GM18511 (cell line): ENCODE data around the gene FAM117B.
"Not testable (repeated sequence)": the region's sequence is repeated elsewhere in the genome, so short reads cannot be mapped to it uniquely, and the experiment has no call there.

ENCODE experiments used
- ATAC-seq: cut with Tn5 transposase; IDR thresholded peaks from one replicate; pipeline ENCODE4 v1.9.1; 2021; ENCODE audit warnings: mild to moderate bottlenecking, moderate library complexity; ENCODE audit not compliant: unreplicated experiment

Gene FAM117B

DNA sequence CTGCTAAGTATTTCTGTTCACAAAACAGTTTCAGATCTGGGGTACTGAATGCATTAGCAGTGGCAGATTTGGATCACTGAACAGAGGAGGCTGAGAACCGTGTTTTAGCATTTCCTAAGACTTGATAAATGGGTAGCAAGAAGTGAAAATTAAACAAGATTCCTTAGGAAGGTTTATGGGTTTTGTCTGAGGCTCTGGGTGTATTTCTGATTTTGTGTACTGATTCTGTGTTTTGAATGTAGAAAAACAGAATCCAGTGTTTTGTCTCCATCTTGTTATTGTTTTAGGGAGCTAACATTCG lies 1.4 kb downstream of the FAM117B start:
- ATAC-seq, result no peak

DNA sequence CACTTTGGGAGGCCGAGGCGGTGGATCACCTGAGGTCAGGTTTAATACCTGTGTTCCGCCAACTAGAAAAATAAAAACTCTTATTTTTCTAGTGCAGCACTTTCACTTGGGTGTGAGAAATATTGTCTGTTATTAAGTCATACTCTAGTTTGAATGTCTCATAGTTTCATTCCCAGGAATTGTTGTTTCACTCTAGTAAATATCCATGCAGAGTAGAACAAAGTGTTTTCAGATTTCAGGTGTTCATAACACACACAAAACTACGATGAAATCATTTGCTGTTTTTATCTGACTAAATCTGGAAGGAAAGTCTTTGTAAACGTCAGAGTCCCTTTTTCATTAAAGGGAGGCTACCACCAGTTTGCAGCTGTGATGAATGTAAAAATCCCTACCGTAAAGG lies 4.0 kb downstream of the FAM117B start:
- ATAC-seq, result no peak

DNA sequence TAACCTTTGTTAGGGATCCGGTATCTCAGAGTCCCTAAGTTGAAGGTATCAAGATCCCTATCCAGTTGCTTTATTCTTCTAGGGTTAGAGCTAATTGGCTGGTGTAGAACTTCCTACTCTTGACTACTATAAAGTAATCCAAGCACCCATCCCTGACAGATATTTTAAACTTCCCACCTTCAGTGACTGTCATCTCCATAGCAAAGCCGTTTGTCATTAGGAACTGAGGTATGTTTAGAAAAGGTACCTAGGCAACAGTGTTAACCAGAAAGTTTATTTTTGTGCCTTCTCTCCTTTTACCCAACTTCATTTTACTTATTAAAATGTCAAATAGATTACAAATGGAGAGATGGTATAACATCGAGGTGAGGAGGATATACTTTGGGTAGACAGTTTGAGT lies 4.5 kb downstream of the FAM117B start:
- no peak for ATAC-seq

DNA sequence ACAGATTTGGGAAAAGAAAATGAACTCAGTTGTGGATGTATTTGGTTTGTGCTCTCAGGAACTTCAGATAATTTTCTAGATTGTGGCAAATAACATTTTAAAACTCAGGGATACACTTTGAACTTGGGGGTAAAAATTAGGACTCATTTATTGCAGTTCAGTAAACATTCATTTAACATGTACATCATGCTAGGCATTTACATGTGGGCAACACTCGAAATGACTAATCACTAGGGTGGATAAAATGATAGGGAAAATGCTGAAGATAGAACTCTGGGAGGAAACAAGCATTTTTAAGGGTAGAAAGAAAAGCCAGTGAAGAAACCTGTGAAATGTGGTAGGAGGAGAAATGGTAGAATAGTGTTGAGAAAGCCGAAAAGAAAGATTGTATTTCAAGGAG lies 7.8 kb downstream of the FAM117B start:
- ATAC-seq, result no peak

DNA sequence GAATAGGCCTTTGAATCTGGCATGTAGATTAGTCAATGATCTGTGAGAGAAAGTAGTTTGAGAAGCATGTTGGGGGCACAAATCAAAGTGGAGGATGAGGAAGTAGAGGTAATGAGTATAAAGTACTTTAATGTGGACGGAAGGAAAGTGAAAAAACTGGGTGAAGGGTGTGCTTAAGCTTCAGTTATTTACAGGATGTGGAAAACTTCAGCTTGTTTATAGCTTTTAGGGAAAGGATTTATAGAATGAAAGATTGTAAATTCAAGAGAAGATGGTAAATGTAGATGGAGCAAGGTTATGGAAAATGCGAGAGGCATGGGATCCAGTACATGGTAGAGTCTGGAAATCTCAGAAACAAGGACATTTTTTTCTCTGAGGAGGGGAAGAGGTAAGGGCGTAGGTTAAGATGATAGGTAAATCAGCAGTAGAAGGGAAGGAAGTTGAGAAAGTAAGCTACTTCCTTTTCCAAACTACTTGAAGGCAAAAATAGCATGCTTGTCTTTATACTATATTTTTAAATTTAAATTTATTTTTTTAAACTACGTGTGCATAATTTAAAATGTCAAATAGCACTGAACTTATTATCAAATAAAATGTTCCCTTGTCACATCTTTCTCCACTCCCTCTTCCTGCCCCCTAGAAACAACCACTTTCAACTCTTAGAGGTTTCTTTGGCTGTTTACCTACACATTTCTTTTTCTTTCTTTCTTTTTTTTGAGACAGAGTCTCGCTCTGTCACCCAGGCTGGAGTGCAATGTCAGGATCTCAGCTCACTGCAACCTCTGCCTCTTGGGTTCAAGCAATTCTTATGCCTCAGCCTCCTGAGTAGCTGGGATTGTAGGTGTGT lies 8.5 kb downstream of the FAM117B start:
- ATAC-seq, result no peak

DNA sequence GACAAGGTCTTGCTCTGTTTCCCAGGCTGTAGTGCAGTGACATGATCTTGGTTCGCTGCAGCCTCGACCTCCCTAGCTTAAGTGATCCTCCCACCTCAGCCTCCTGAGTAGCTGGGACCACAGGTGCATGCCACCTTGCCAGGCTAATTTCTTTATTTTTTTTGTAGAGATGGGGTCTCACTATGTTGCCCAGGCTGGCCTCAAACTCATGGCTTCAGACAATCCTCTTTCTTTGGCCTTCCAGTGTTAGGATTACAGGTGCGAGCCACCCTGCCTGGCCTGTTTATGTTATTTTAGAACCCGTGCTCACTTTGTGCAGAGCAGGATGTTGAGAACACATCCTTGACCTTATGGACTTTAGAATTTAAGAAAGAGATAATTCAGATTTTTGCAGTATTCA lies 17.4 kb downstream of the FAM117B start:
- ATAC-seq, result no peak

DNA sequence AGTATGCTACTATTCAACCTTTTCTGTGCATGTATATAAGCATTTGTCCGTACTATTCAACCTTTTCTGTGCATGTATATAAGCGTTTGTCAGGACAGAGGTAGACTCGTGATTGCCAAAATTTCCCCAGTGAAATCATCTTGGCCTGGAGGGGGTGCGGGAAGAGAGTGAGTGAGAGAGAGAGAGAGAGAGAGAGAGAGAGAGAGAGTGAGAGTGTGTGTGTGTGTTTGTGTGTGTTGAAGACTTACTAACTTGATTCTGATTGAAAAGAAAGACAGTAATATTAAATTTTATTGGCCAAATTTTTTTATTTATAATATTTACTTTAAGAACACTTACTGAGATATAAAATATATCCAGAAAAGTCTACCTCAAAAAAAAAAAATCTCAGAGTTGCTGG lies 19.1 kb downstream of the FAM117B start:
- no peak for ATAC-seq

DNA sequence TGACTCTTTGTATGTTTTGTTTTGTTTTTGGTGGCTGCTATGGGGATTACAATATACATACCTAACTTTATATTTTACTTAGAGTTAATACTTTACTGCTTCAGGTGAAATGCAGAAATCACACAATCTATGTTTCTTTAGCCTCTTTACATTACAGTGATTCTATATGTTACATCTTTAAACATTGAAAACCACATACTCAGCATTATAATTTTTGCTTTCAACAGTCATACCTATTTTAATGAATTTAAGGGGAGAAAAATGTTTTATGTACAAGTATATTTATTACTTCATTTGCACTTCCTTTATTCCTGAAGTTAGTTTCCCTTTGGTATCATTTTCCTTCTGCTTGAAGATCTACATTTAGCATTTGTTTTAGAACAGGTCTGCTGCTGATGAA lies 23.1 kb downstream of the FAM117B start:
- ATAC-seq, result no peak

DNA sequence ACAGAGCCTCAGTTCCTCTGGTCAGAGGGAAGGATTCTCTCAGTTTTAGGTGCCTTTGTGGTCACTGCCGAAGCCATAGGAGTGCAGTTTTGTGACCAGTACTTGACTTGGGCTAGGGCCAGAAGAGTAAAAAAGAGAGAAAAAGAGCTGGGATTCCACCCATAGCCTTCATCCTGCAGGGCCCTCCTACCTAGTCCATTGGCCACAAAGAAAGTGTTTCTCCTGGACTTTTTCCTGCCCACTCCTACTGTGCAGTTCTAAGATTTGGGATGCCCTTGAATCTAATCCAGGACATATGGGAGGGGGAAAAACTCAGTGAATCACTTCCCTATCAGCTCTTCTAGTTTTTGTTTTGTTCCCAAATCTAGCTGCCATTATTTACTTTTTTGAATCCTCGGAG lies 26.0 kb downstream of the FAM117B start:
- ATAC-seq, result no peak

DNA sequence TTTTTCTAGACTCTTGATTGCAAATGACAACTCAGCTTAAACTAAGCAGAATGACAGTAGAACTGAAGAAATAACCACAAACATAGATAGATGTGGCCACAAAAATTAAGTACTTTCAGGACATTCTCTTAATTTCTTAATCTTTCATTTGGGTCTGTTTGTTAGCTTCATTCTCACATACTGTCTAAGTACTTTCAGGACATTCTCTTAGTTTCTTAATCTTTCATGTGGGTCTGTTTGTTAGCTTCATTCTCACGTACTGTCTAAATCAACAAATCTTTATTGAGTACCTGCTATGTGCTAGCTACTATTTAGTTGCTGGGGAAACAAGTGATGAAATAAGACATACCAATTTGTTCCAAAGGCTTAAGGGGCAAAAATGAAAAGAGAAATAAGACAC lies 35.1 kb downstream of the FAM117B start:
- no peak for ATAC-seq

DNA sequence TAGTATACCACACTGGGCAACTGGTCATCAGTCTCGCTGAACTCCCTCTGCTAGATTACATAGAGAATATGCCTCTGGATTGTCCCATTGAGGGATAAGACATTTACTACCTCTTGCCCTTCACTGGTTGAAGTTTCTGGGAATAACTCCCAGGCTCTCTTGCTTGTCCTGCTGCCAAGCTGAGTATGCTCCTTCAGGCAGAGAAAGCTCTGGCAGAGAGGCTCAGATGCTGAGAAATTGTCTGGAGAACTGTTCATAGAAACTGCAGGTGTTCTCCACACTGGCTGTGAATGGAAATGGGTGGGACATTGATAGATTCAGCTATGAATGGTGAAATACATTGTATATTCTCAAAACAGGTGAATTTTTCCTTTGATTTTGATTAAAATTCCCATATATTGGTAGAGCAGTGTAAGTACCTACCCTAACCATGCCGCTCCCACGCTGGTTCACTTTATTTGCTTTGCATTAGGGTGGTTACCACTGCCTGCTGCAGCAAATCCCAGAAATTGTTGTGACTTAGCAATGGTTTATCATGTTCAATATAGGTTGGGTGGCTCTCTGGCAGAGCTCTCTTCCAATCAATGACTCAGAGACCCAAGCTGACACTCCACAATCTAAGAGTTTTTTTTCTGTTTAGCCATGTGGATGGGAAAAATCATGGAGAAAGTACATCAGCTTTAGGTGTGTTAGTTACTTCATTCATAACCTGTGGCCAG lies 36.7 kb downstream of the FAM117B start:
- ATAC-seq, result no peak

DNA sequence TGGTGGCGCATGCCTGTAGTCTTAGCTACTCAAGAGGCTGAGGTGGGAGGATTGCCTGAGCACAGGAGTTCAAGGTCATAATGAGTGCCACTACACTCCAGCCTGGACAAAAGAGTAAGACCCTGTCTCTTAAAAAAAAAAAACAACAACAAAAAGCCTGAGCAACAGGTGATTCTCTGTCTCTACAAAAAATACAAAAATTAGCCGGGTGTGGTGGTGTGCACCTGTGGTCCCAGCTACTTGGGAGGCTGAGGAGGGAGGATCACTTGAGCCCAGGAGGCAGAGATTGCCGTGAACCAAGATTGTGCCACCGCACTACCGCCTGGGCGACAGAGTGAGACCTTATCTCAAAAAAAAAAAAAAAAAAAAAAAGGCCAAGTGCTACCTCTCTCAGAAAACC lies 40.3 kb downstream of the FAM117B start:
- not testable (repeated sequence) for ATAC-seq

DNA sequence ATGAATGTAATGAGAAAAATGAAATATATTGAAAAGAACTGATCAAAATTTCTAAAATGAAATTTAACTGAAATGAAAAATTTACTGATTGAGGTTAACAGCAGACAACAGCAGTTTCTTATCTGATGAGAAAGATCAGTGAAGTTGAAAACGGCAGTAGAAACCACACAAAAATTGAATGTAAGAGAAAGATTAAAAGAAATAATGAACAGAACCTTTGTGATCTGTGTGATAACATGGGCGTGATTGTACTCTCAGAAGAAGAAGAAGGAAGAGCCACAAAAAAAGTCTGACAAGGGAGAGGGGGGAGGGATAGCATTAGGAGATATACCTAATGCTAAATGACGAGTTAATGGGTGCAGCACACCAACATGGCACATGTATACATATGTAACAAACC lies 45.2 kb downstream of the FAM117B start:
- ATAC-seq, result no peak

DNA sequence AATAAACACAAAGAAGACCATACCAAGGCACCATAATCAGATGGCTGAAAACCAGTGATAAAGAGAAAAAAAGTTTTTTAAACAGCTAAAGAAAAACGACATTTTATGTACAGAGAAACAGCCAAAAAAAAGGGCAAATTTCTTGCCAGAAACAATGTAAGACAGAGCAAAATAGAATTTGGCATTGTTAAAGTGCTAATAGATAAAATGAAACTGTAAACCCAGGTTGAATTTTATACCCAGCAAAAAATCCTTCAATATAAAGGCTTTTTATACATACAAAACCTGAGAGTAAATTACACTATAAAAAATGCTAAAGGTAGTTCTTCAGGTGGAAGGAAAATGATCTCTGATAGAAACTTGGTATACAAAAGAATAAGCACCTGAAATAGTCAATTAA lies 45.7 kb downstream of the FAM117B start:
- no peak for ATAC-seq

DNA sequence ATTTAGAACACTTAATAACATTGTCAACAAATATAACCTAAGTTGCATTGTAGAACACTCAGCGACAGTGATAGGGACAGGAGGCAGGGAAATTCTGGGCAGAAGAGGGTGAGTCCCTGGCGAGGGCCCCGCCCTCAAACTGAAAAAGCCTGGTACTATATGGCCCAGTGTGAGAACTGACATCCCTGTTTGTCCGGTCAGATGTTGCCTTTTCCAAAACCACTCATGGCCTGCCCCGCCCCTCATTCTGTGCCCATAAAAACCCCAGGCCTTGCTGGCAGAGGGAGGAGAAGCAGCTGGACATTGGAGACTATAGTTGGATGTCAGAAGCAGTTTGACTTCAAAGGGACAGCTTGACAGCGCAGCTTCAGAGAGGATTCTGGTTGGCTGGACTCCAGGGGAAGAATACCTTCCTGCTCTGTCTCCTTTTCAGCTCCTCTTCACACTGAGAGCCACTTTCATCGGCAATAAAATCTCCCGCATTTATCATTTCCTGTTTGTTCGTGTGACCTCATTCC lies 47.0 kb downstream of the FAM117B start:
- ATAC-seq, result no peak

DNA sequence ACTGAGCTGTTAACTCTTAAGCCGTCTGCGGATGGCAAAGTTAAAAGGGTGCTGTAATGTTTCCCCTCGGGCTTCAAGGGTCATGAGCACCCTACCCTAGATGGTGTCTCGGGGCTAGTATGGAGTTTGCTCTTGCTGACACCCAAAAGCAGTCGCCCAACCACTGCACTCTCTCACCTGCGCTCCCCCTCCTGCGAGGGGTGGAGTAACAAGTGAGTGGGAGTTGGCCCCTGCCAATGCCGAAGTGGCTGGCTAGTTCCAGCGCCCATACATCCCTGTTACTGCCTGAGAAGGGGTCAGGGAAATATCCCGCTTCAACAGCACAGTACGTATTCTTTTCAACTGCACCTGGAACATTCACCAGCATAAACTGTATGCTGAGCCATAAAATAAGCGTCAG lies 47.5 kb downstream of the FAM117B start:
- ATAC-seq, result no peak

DNA sequence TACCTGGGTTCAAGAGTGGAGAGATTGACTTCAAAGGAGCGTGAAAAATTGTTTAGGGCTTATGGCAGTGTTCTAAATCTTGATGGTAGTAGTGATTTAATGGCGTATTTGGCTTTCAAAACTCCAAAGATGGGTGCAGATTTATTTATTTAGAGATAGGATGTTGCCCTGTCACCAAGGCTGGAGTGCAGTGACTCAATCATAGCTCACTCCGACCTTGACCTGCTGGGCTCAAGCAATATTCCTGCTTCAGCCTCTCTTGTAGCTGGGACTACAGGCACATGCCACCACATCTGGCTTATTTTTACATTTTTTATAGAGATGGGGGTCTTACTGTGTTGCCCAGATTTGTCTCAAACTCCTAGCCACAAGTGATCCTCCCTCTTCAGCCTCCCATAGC lies 52.5 kb downstream of the FAM117B start:
- ATAC-seq, result no peak

DNA sequence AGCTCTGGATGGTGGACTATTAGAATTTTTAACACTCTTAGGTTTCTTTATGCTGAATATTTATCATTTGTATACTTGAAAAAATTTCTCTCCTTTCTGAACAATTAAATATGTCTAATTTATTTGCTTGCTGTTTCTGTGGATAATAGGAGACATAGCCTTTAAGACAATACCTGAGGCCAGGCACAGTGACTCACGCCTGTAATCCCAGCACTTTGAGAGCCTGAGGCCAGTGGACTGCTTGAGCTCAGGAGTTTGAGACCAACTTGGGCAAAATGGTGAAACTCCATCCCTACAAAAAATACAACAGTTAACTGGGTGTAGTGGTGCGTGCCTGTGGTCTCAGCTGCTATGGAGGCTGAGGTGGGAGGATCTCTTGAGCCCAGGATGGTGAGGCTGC lies 54.7 kb downstream of the FAM117B start:
- no peak for ATAC-seq

DNA sequence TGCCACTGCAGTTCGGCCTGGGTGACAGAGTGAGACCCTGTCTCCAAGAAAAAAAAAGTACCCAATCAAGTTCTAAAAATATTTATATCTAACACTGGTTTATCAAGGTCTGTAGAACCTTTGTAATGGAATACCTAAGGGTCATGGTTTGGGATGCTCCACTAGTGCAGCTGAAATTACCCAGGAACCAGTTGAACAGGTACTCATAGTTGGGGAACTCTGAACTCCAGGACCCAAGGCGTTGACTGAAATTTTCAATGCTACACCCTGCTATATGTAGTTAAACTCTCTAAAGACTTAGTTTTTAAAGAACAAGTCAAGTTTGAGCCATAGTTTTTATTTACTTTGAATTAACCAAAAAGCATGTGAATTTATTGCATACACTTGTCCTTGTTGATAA lies 55.1 kb downstream of the FAM117B start:
- no peak for ATAC-seq

DNA sequence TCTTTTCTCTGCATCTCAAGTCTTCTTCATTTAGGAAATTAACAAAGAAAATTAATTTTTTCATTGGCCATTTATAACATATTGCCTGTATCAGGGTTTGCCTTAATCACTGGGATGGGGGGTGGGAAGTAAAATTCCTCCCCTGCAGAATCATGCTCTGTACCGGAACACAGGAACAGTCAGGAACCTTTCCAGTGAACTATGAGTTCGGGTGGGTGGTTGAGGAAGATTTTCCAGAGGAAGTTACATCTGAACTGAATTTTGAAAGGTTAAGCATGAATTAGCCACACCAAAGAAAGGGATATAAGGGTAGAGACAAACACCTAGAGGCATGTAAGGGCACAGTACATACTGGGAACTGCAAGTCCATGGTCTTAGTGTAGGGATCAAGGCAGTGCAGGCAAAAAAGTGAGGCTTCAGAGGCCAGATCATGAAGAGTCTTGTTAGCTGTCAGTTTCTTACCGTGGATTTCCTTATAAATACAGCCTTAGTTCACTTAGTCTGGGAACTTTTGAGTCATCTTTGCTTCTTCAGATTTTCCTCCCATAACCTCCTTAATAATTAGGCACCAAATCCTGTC lies 55.6 kb downstream of the FAM117B start:
- no peak for ATAC-seq

DNA sequence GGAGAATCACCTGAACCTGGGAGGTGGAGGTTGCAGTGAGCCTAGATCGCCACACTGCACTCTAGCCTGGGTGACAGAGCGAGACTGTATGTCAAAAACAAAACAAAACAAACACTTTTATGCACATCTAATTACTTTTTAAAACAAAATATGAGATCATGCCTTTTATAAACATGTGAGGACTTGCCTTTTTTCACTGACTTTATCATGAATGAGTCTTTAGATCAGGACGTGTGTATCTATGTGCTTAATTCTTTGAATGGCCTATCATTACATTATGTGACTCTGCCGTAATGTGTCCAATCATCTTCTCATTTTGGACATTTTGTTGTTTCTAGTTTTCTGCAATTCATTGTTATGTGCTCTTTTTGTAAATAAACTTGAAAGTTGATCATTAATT lies 58.7 kb downstream of the FAM117B start:
- ATAC-seq, result no peak

DNA sequence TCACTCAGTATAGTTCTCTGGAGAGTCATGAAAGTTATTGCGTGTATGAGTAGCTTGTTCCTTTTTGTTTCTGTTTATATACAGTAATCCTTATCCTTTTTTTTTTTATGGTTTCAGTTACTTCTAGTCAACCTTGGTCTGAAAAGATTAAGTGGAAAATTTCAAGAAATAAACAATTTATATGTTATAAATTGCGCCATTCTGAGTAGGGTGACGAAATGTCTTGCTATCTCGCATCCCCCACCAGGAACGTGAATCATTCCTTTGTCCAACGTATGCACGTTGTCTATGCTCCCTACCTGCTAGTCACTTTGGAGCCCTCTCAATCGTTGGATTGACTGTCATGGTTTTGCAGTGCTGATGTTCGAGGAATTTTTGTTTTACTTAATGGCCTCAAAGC lies 60.4 kb downstream of the FAM117B start:
- no peak for ATAC-seq
